ENCODE measurements around the gene RBM42.
"Not testable (repeated sequence)": the region's sequence is repeated elsewhere in the genome, so short reads cannot be mapped to it uniquely, and the experiment has no call there.

RBM42 gene, protein sequence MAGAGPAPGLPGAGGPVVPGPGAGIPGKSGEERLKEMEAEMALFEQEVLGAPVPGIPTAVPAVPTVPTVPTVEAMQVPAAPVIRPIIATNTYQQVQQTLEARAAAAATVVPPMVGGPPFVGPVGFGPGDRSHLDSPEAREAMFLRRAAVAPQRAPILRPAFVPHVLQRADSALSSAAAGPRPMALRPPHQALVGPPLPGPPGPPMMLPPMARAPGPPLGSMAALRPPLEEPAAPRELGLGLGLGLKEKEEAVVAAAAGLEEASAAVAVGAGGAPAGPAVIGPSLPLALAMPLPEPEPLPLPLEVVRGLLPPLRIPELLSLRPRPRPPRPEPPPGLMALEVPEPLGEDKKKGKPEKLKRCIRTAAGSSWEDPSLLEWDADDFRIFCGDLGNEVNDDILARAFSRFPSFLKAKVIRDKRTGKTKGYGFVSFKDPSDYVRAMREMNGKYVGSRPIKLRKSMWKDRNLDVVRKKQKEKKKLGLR

DNA sequence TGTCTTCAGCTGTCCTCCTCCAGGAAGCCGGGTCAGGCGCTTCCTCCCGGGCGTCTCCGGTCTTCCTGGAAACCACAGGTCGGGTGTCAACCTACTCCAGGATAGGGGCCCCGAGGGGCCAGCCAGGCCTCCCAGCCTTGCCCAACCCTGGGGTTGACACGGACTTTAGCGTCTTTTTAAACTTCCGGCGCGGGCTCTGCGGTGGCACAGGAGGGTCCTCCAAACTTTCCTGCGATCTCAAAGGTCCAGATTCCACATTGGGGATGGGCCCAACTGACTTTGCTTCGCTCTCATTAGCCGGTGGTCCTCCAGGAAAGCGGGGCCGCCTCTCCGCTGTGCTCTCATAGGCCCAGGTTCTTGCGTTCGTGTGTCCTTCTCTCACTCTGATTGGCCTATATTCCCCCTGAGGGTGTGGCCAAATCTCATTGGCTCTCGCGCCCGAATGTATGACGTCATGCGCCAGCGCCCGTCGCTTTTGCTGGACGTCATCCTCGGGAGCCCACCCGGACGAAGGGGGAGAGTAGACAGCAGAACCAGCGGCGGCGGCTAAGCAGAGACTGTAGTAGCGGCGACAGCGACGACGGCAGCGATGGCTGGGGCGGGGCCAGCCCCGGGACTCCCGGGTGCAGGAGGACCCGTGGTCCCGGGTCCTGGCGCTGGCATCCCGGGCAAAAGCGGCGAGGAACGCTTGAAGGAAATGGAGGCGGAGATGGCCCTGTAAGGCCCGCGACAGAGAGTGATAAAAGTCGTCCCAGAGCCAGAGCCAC is at the start of gene RBM42:
RBM42 (plus strand) TSS at position 472 of the 767 bp plus-strand sequence; CDS start at position 590, 118 bp downstream.
- peak; percentile 95 for DNase-seq (ENCODE audit: low read depth)

DNA sequence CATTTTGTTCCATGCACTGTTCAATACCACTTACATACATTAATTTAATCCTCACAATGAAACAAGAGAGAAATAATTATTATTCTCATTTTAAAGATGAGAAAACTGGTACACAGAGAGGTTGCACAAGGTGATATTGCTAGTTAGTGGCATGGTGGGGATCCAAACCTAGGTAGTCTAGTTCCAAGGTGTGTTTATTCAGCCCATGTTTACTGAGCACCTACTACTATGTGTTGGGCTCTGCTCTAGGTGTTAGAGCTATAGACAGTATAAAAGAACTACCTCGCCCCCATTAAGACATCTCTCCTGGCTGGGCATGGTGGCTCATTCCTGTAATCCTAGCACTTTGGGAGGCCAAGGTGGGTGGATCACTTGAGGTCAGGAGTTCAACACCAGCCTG is 46.1 kb upstream of the RBM42 start:
- DNase-seq (ENCODE audit: low read depth) = no peak

DNA sequence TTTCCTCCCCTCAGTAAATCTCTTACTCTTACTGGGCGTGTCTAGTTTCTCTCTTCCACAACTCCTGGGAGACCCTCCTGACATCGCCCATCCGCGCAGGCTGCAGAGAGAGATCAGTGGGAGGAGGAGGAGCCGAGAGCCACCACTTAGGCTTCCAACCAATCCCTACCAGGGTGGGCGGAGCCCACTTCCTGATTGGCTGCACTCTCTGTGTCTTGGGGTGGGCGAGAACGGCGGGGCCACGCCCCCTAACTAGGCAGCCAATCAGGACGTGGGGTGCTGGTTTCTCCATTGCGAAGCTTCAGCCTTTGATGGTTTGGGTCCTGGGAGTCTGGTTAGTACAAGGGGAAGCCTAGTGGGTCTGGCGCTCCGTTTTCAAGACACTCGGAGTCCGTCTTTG is 43.0 kb upstream of the RBM42 start, which contains the start of gene PMIS2:
PMIS2 (plus strand) TSS at position 326 of the 400 bp plus-strand sequence. CDS start 87 bp downstream, outside the sequence.
- DNase-seq (ENCODE audit: low read depth) = no peak

DNA sequence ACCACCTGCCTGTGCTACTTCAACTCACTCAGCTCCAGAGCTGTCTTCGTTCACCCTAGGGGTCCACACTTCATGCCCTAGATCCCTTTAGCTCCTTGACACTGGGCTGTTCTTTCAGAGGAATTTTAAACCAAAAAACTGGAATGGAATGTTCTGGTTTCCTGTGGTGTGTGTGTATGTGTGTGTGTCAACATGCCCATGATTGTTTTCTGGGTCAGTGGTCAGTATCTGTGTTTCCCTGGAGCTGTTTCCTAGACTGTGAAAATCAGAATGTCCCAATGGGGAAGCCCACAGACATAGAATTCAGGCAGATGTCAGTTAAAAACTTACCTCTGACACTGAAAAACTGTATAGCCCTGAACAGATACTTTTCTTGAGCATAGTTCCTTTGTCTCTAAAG is 41.5 kb upstream of the RBM42 start:
- DNase-seq (ENCODE audit: low read depth) = no peak

DNA sequence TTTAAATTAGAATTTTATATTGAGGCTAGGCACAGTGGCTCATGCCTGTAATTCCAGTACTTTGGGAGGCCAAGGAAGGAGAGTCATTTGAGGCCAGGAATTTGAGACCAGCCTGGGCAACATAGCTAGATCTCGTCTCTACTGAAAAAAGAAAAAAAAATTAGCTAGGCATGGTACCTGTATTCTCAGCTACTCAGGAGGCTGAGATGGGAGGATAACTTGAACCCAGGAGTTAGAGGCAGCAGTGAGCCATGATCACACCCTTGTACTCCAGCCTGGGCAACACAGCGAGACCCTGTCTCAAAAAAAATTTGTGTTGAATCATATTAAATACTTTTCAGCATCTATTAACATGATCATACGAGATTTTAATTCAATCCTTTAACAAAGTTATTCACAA is 38.0 kb upstream of the RBM42 start:
- no peak for DNase-seq (ENCODE audit: low read depth)

DNA sequence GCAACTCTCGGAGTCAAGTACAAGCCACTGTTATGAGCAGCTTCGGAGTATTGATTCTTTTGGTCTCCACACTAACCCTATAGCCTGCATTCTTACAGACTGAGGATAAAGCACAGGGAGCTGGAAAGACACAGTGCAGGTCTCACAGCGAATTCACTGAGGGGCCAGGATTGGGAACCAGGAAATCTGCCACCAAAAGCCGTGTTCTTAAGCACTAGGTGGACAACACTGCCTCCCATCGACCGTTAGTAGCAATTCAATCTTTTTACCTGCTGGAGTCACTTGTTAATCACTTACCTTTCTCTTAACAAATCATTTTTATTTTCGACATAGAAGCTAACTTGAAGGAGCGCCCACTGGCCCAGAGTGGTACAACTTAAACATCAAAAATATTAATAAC is 36.6 kb upstream of the RBM42 start:
- no peak for DNase-seq (ENCODE audit: low read depth)

DNA sequence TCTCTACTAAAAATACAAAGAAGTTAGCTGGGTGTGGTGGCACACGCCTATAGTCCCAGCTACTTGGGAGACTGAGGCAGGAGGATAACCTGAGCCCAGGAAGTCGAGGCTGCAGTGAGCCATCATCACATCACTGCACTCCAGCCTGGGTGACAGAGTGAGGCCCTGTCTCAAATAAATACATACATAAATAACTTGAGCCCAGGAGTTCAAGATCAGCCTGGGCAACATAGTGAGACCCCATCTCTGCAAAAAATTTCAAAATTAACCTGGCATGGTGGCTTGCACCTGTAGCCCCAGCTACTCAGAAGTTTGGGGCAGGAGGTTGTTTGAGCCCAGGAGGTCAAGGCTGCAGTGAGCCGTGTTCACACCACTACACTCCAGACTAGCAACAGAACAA is 33.8 kb upstream of the RBM42 start:
- not testable (repeated sequence) for DNase-seq (ENCODE audit: low read depth)

DNA sequence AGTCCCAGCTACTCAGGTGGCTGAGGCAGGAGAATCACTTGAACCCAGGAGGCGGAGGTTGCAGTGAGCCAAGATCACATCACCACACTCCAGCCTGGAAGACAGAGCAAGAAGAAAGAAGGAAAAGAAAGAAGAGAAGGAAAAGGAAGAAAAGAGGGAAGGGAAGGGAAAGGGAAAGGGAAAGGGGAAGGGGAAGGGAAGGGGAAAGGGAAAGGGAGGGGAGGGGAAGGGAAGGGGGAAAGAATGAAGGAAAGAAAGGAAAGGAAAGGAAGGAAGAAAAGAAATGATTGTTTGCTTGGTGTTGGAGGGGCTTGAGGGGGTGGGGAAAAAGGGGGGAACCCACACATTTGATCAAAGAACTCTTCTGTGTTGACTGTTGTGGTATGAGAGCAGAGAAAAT is 32.9 kb upstream of the RBM42 start:
- no peak for DNase-seq (ENCODE audit: low read depth)

DNA sequence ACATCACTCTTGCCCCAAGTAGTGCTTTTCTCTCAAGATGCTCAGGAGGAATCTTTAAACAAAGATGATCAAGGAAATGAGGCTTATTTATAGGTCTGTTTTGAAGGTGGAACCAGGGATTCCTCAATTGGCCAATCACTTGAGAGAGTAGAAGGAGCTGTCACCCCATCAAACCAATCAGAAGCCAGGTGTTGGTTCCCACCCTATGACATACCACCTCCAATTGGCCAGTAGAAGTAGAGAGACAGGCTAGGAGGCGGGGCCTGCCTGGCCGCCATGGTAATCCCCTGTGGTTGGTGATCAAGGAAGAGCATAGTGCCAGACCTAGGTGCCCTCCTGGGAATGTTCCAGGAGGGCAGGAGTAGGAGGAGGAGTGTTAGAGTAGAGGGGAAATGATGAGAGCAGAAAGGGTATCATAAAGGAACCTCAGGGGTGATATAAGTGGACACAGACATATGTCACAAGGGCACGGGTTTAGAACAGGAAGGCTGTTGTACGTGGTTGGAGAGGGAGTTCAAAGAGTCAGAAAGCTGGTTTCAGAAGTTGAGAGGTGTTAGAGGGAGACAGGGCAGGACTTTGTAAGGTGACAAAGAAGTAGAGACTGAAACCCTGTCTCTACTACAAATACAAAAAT is 32.4 kb upstream of the RBM42 start:
- no peak for DNase-seq (ENCODE audit: low read depth)

DNA sequence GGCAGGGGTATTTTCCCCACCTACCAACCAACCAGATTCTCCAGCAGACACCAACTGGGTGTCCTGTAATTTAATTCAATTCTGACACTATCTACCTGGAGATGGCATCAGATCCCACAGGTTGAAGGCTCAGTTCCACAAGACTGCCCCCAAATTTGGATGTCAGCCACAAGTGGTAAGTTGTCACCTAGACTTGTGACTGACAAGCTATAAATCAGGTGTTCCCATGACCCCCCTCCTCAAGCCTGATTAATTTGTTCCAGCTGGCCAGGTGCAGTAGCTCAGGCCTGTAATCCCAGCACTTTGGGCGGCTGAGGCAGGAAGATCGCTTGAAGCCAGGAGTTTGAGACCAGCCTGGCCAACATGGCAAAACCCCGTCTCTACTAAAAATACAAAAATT is 26.9 kb upstream of the RBM42 start:
- DNase-seq (ENCODE audit: low read depth) = no peak

DNA sequence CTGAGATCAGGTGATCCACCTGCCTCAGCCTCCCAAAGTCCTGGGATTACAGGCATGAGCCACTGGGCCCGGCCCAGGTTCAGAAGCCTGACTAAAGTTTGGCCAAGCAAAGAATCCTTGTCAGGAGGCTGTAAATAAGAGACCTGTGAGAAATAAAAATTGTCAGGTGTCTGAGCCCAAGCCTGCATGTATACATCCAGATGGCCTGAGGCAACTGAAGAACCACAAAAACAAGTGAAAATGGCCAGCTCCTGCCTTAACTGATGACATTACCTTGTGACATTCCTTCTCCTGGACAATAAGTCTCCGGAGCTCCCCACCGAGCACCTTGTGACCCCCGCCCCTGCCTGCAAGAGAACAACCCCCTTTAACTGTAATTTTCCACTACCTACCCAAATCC is 24.4 kb upstream of the RBM42 start:
- DNase-seq (ENCODE audit: low read depth) = not testable (repeated sequence)

DNA sequence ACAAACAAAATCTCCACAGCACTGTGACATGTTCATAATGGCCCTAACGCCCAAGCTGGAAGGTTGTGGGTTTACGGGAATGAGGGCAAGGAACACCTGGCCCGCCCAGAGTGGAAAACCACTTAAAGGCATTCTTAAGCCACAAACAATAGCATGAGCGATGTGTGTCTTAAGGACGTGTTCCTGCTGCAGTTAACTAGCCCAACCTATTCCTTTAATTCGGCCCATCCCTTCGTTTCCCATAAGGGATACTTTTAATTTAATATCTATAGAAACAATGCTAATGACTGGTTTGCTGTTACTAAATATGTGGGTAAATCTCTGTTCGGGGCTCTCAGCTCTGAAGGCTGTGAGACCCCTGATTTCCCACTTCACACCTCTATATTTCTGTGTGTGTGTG is 21.7 kb upstream of the RBM42 start:
- not testable (repeated sequence) for DNase-seq (ENCODE audit: low read depth)

DNA sequence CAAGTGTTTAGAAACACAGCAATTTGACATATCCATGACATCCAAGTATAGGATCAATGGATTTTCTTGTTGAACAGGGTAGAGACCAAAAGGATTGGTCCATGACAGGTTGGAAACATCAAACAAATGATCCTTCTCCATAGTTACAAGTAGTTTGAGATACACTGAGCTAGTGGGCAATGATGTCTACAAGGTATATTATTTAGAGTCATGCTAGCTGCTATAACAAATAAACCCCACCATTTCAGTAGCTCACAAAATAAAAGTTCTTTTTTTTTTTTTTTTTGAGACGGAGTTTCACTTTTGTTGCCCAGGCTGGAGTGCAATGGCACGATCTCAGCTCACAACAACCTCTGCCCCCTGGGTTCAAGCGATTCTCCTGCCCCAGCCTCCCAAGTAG is 21.2 kb upstream of the RBM42 start:
- no peak for DNase-seq (ENCODE audit: low read depth)

DNA sequence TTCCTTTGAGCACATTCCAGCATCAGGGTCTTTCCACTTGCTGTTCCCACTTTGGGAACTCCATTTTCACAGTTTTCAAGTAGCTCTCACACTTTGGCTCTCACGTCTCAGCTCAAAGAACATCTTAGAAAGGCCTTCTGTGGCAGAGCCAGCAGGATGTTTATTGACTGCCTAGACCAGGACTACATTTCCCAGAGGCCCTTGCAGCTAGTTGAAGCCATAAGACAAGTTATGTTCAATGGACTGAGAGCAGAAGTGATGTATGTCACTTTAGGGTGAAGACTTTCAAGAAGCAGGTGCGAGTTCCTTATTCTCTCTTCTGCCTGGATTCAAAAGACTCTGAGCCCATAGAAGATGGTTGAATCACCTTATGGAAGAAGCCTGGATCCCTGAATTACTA is 20.6 kb upstream of the RBM42 start:
- DNase-seq (ENCODE audit: low read depth) = no peak

DNA sequence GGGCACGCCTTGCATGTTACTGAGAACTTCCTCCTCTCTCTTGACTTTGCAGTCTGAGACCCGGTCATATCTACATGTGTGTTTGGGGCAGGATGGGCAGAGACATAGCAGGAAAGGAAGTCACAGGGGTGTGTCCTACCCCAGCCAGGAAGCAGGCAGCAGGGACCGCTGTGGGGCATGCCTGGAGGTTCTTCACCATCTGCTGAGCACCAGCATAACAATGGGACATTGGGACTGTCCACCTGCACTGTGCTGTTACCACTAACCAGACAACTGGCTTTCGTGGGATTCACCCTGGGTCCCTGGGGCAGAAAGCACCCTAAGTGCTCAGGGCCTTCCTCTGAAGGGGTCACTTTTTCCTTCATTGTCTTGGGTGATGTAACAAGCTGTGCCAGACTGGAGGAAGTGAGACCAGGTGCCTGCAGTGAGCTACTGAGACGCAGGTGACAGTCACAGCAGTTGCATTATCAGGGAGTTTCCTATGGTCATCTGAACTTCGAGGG is 18.9 kb upstream of the RBM42 start:
- no peak for DNase-seq (ENCODE audit: low read depth)

DNA sequence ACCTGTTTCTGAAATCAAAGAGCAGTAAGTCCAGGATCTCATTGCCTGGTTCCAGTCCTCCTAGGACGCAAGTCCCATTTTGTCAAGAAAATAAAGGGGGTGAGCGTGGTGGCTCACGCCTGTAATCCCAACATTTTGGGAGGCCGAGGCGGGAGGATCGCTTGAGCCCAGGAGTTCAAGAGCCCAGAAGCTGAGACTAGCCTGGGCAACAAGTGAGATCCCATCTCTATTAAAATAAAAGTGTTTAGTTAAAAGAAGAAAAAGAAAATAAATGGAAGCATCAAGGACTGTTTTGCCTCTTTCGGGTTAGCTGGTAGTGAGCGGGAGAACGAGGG is 16.6 kb upstream of the RBM42 start:
- no peak for DNase-seq (ENCODE audit: low read depth)

DNA sequence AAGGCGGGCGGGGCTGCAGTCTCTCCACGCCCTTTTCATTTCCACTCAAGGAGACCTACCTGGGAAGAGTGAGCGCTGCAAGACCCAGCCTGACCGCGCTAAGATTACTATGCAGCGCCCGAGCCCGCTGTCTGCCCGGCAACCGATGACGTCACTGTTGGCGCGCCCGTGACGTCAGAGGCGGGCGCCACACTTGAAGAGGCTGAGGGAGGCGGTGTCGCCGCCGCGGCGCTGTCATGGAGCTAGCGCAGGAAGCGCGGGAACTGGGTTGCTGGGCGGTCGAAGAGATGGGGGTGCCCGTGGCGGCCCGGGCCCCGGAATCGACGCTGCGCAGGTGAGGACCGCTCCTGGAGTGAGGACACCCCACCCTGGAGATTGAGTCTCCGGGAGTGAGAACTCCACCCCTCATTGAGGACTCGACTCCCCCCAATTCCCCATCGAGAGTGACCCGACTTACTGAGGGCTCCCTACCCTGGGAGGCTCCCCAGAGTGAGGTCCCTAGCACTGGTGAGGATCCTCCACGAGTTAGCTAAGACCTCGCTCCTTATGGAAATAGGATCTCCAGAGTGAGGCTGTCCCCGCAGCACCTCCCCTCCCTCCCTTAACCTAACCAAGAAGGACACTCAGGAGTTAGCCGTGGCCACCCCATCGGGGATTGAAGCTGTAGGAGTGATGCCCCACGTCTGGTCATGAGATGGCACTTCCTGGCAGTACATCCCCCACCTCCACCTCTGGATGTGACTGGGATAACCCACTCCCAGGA is 16.1 kb upstream of the RBM42 start, which contains the start of gene HAUS5:
HAUS5 (plus strand) TSS at position 177 of the 763 bp plus-strand sequence; CDS start at position 237, 60 bp downstream.
- DNase-seq (ENCODE audit: low read depth) = peak; percentile 93

DNA sequence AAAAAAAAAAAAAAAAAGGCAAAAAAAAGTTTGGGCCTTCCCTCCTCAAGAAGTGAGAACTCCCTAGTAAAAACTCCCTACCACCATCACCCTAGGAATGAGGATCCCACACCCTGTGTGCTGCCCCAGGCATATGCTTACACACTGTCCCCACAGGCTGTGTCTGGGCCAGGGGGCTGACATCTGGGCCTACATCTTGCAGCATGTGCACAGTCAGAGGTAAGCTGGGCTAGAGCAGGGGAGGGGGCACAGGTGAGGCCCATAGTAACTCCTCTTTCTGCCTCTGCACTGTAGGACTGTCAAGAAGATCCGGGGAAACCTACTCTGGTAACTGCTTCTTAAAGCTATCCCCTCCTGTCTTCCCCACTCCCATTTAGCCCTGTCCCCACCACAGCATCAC is 15.3 kb upstream of the RBM42 start:
- DNase-seq (ENCODE audit: low read depth) = no peak

DNA sequence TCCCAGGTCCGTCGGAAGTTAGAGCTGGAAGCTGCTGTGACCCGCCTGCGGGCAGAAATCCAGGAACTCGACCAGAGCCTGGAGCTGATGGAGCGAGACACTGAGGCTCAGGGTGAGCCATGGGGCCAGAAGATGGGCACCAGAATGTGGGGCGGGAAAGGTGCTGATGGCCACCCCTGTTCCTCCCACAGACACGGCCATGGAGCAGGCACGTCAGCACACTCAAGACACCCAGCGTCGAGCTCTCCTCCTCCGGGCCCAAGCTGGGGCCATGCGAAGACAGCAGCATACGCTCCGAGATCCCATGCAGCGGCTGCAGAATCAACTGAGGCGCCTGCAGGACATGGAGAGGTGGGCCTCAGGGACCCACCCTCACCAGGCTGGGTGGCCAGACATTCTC is 13.8 kb upstream of the RBM42 start:
- DNase-seq (ENCODE audit: low read depth) = no peak

DNA sequence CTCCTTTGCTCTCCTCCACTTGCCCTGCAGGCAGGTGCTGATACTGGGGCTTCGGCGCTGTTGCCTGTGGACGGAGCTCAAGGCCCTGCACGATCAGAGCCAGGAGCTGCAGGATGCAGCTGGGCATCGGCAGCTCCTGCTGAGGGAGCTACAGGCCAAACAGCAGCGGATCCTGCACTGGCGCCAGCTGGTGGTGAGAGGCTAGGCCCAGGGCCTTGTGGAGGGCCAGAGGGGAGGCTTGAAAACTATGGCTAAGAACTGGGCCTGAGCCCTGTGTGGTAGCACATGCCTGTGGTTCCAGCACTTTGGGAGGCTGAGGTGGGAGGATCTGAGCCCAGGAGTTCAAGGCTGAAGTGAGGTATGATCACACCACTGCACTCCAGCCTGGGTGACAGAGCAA is 10.0 kb upstream of the RBM42 start:
- DNase-seq (ENCODE audit: low read depth) = no peak

DNA sequence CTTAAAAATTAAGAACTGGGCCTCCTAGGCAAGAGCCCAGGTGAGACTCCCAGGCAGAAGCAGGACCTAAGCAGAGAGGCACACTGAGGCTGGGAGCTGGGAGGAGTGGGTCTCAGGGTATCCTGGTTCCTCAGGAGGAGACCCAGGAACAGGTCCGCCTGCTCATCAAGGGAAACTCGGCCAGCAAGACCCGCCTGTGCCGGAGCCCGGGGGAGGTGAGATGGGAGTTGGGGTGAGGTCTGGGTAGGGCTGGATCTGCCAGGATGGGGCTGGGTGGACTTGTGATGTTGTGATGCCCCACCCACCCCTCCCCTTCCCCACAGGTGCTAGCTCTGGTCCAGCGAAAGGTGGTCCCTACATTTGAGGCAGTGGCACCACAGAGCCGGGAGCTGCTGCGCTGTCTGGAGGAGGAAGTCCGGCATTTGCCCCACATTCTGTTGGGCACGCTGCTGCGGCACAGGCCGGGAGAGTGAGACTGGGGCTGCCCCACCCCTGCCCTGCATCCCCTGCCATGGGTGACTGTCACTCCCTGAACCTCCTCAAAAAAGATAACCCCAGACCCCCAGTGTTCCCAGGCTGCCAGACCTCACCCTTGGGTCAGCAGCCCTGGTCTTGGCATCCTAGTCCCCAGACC is 9.4 kb upstream of the RBM42 start:
- DNase-seq (ENCODE audit: low read depth) = no peak
